ENCODE measurements around the gene MAP4. TPM values are rescaled to one million over a fixed set of nuclear protein-coding genes. Genes with fewer than 3 reads are reported as not detected.

MAP4 gene
- total RNA-seq, 1 experiment from 2014 or later, result 137 TPM

DNA sequence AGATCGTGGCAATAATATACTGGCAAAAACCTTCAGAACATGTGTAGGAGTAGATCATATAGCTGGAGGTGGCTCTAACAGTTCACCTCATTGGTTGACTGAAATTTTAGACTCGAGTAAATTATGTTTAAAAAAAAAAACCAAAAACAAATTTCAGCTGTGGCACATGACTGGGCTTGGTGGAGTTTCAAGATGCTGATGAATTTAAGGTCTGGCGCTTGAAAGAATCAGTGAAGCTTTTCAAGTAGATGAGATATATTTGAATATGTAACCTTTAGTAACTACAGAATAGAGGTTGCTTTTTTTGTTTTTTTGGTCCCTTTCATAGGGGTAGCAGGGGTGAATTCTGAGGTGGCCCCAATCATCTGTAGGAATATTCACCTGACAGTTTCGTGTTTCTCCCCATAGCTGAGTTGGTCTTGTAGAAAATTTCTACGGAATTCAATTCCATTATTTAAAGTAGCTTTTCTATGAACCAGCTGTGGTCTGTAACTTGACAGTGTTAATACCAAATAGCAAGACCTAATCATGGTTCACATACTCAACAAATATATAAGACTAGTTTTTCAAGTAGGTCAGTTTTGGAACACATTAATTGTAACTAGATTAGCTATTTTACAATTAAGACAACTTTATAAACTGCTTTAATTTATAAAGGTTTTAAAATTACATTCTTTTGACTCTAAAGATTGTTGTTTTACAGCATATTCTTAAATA is 65.6 kb downstream of the MAP4 start:
- Mint-ChIP-seq H3K4me3 (ENCODE audit: unreplicated experiment) (no peak overlapping the region), H3K9me3 (ENCODE audit: unreplicated experiment) (no peaks in the 10 kb centered on the region), H3K27me3 (ENCODE audit: insufficient read depth, unreplicated experiment) (no peaks in the 10 kb centered on the region), H3K27ac (ENCODE audit: unreplicated experiment) (no peak overlapping the region), H3K36me3 (ENCODE audit: insufficient read depth, unreplicated experiment) (peaks cover 15% of the 10 kb centered on the region), H3K4me1 (ENCODE audit: low read depth, unreplicated experiment) (no peaks in the 10 kb centered on the region)
- Histone ChIP-seq H3K27me3 (replicated peaks; ENCODE audit: control insufficient read depth, insufficient read depth, low read length) (no peaks in the 10 kb centered on the region), H3K36me3 (ENCODE audit: control insufficient read depth, insufficient read depth, low read length) (no peaks in the 10 kb centered on the region; the same call in 1 of the 2 replicates), H3K4me1 (no peaks in the 10 kb centered on the region; the same call in 1 of the 2 replicates), H3K9me3 (no peaks in the 10 kb centered on the region), H3K4me3 (ENCODE audit: low read depth, low read length) (no peak overlapping the region)
- POLR2A ChIA-PET, result no interaction called here
- no peak for TF ChIP-seq CTCF (IDR thresholded peaks at IDR 0.05; ENCODE audit: insufficient read depth in 1 of 2, low read depth in 1 of 2, low read length in 1 of 2, severe bottlenecking in 1 of 2, unreplicated experiment in 1 of 2)
- CTCF ChIA-PET, result no interaction called here
- no TSS peak for BruUV-seq (replicated peaks)
- intact Hi-C loops (cut with micrococcal nuclease; ENCODE audit: unreplicated experiment), result no loop called here
- no peak for DNase-seq

DNA sequence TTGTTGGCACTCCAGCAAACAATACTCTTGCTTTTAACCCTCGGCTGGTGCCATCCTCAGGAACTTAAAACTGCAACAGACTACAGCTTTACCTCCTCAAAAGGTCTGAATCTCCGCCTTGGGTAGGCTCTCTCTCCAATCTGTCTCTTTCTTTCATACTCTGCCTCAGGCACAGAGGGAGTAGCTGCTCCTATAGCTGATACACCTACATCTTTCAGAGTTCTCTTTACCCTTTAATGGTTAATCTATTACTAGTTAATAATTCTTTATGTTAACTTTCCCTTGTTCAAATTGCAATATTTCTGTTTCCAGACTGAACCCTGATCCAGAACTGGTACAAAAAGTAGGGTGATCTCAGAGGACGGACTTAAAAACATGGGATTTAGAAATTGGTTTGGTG is 66.2 kb downstream of the MAP4 start:
- Histone ChIP-seq H3K27me3 (replicated peaks; ENCODE audit: control insufficient read depth, insufficient read depth, low read length) (no peaks in the 10 kb centered on the region), H3K36me3 (ENCODE audit: control insufficient read depth, insufficient read depth, low read length) (no peaks in the 10 kb centered on the region; the same call in 1 of the 2 replicates), H3K9me3 (no peaks in the 10 kb centered on the region), H3K4me3 (ENCODE audit: low read depth, low read length) (no peak overlapping the region), H3K4me1 (no peaks in the 10 kb centered on the region; the same call in 1 of the 2 replicates)
- intact Hi-C loops (cut with micrococcal nuclease; ENCODE audit: unreplicated experiment), result no loop called here
- Mint-ChIP-seq H3K9me3 (ENCODE audit: unreplicated experiment) (no peaks in the 10 kb centered on the region), H3K27me3 (ENCODE audit: insufficient read depth, unreplicated experiment) (no peaks in the 10 kb centered on the region), H3K4me3 (ENCODE audit: unreplicated experiment) (no peak overlapping the region), H3K36me3 (ENCODE audit: insufficient read depth, unreplicated experiment) (peaks cover 15% of the 10 kb centered on the region), H3K27ac (ENCODE audit: unreplicated experiment) (no peak overlapping the region), H3K4me1 (ENCODE audit: low read depth, unreplicated experiment) (no peaks in the 10 kb centered on the region)
- no TSS peak for BruUV-seq (replicated peaks)
- ChIA-PET POLR2A (no interaction called here), CTCF (interaction anchor here (0.6 to 0.8 kb wide), 2 partner anchors 112 to 238 kb away, joined by 3 read pairs; no protein-coding TSS in a partner anchor)
- no peak for TF ChIP-seq CTCF (IDR thresholded peaks at IDR 0.05; ENCODE audit: insufficient read depth in 1 of 2, low read depth in 1 of 2, low read length in 1 of 2, severe bottlenecking in 1 of 2, unreplicated experiment in 1 of 2)
- DNase-seq, result no peak

DNA sequence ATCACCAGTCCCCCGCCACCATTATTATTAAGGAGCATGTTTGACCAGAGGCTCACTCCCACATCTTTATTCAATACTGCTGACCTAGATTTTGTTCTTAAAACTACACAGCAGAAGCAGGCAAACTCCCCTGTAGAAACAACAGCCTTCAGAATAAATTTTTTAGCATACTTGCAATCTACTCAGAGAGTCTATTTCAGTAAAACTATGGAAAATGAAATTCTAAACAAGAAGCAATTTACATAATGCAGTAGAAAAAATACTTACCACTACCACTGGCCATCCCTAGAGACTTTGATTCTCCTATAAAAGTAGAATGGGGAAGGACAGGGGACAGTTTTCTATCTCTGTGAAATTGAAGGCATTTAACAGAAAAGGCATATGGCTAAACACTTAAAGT is 76.0 kb downstream of the MAP4 start:
- no TSS peak for BruUV-seq (replicated peaks)
- CTCF ChIA-PET, result no interaction called here
- DNase-seq, result no peak

More for the DNA sequence above, 76.0 kb downstream of the MAP4 start:
- H3K4me1 ChIP-seq, result no peaks in the 10 kb centered on the region
- H3K4me3 Mint-ChIP-seq (ENCODE audit: unreplicated experiment), result no peak overlapping the region
- no peaks in the 10 kb centered on the region for H3K27me3 ChIP-seq (replicated peaks; ENCODE audit: control insufficient read depth, insufficient read depth, low read length)
- no peaks in the 10 kb centered on the region for H3K4me1 Mint-ChIP-seq (ENCODE audit: low read depth, unreplicated experiment)
- H3K36me3 ChIP-seq (ENCODE audit: control insufficient read depth, insufficient read depth, low read length), result no peaks in the 10 kb centered on the region
- no peaks in the 10 kb centered on the region for H3K36me3 Mint-ChIP-seq (ENCODE audit: insufficient read depth, unreplicated experiment)
- POLR2A ChIA-PET, result interaction anchor here (0.7 kb wide), 1 partner anchor 109 kb away, joined by 3 read pairs; no protein-coding TSS in a partner anchor
- H3K9me3 Mint-ChIP-seq (ENCODE audit: unreplicated experiment), result no peaks in the 10 kb centered on the region
- H3K4me3 ChIP-seq (ENCODE audit: low read depth, low read length), result no peak overlapping the region
- TF ChIP-seq CTCF (IDR thresholded peaks at IDR 0.05; ENCODE audit: insufficient read depth in 1 of 2, low read depth in 1 of 2, low read length in 1 of 2, severe bottlenecking in 1 of 2, unreplicated experiment in 1 of 2), result no peak
- H3K9me3 ChIP-seq, result no peaks in the 10 kb centered on the region
- intact Hi-C loops (cut with micrococcal nuclease; ENCODE audit: unreplicated experiment), result no loop called here
- no peak overlapping the region for H3K27ac Mint-ChIP-seq (ENCODE audit: unreplicated experiment)
- no peaks in the 10 kb centered on the region for H3K27me3 Mint-ChIP-seq (ENCODE audit: insufficient read depth, unreplicated experiment)

Measured in Caco-2 (cell line).